Mesendoderm (in vitro differentiated cells): ENCODE results near the gene TAF1B.

Experiments used
- DNase-seq: peaks from one replicate; pipeline ENCODE4 v3.0.0; 2013
- H2AK5ac ChIP-seq: 2 replicates; pipeline ENCODE4 v1.6.1; 2013; ENCODE audit warnings: low read length, inconsistent platforms
- H2BK120ac ChIP-seq: 2 replicates; pipeline ENCODE4 v1.6.1; 2013; ENCODE audit warnings: low read depth, mild to moderate bottlenecking, low read length, moderate library complexity, mixed read lengths
- H2BK15ac ChIP-seq: replicated peaks from 2 replicates; pipeline ENCODE4 v1.6.1; 2013; ENCODE audit warnings: low read depth, mild to moderate bottlenecking, moderate library complexity
- H2BK5ac ChIP-seq: 2 replicates; pipeline ENCODE4 v1.6.1; 2013; ENCODE audit warnings: low read length, inconsistent platforms
- H3K18ac ChIP-seq: 2 replicates; pipeline ENCODE4 v1.6.1; 2013; ENCODE audit warnings: mild to moderate bottlenecking, low read length, mixed read lengths
- H3K23ac ChIP-seq: one replicate; pipeline ENCODE4 v1.6.1; 2013; ENCODE audit warnings: low read length
- H3K27ac ChIP-seq: 2 replicates; pipeline ENCODE4 v1.5.1; 2013; ENCODE audit warnings: low read depth, mild to moderate bottlenecking, inconsistent platforms, low read length, moderate library complexity
- H3K27me3 ChIP-seq: 2 replicates; pipeline ENCODE4 v1.6.1; 2013; ENCODE audit warnings: low read length, control low read depth, mild to moderate bottlenecking, inconsistent platforms; ENCODE audit not compliant: insufficient read depth, poor library complexity
- H3K36me3 ChIP-seq: 2 replicates; pipeline ENCODE4 v1.6.1; 2013; ENCODE audit warnings: low read length, inconsistent platforms; ENCODE audit not compliant: control insufficient read depth, insufficient read depth
- H3K4ac ChIP-seq: one replicate; pipeline ENCODE4 v1.6.1; 2013; ENCODE audit warnings: low read depth, mild to moderate bottlenecking, low read length, moderate library complexity
- H3K4me1 ChIP-seq: 2 replicates; pipeline ENCODE4 v1.6.1; 2013; ENCODE audit warnings: low read depth, low read length, inconsistent platforms; ENCODE audit not compliant: control insufficient read depth
- H3K4me2 ChIP-seq: 2 replicates; pipeline ENCODE4 v1.6.1; 2013; ENCODE audit warnings: low read length
- H3K4me3 ChIP-seq: 2 replicates; pipeline ENCODE4 v1.5.1; 2013; ENCODE audit warnings: mild to moderate bottlenecking, low read length
- H3K56ac ChIP-seq: one replicate; pipeline ENCODE4 v1.6.1; 2013; ENCODE audit warnings: low read length
- H3K79me1 ChIP-seq: 2 replicates; pipeline ENCODE4 v1.6.1; 2013; ENCODE audit warnings: low read length, inconsistent platforms
- H3K79me2 ChIP-seq: 2 replicates; pipeline ENCODE4 v1.6.1; 2013; ENCODE audit warnings: mild to moderate bottlenecking, low read length; ENCODE audit not compliant: control insufficient read depth, insufficient read depth
- H3K9ac ChIP-seq: 2 replicates; pipeline ENCODE4 v1.6.1; 2013; ENCODE audit warnings: low read length, inconsistent platforms
- H4K5ac ChIP-seq: one replicate; pipeline ENCODE4 v1.6.1; 2013; ENCODE audit warnings: low read length
- H4K8ac ChIP-seq: one replicate; pipeline ENCODE4 v1.6.1; 2013; ENCODE audit warnings: low read depth, mild to moderate bottlenecking, control low read depth, low read length, moderate library complexity
- WGBS: extraction: QIAGEN DNeasy Blood & Tissue Kit; methylation state at CpG from one replicate; pipeline ENCODE4 v1.1.7; 2013; ENCODE audit warnings: low lambda C conversion rate, missing lambda C conversion rate; ENCODE audit not compliant: insufficient coverage; ENCODE audit errors: extremely low coverage; 5-methylcytosine and 5-hydroxymethylcytosine counted together

Gene TAF1B

GRCh38 chr2:9975328-9975727, 132.1 kb downstream of the TAF1B start:
- no peak overlapping the region for H2BK15ac ChIP-seq
- DNase-seq: no peak
- H3K4me1 ChIP-seq: no peaks in the 10 kb centered on the region
- H3K23ac ChIP-seq: no peak overlapping the region
- H3K4me2 ChIP-seq: no peak overlapping the region
- WGBS: no CpG with 5 or more reads among the region's 10 CpGs
- H3K79me1 ChIP-seq: no peaks in the 10 kb centered on the region
- no peak overlapping the region for H2BK5ac ChIP-seq
- no peak overlapping the region for H4K5ac ChIP-seq
- no peaks in the 10 kb centered on the region for H3K79me2 ChIP-seq
- H3K27me3 ChIP-seq: no peaks in the 10 kb centered on the region
- H2AK5ac ChIP-seq: no peak overlapping the region
- no peak overlapping the region for H3K56ac ChIP-seq
- H3K4ac ChIP-seq: no peak overlapping the region
- no peak overlapping the region for H3K9ac ChIP-seq
- no peak overlapping the region for H2BK120ac ChIP-seq
- H3K4me3 ChIP-seq: no peak overlapping the region
- H3K27ac ChIP-seq: no peak overlapping the region
- H4K8ac ChIP-seq: no peak overlapping the region
- no peak overlapping the region for H3K18ac ChIP-seq
- no peaks in the 10 kb centered on the region for H3K36me3 ChIP-seq

- no peak overlapping the region for H3K4ac ChIP-seq
- no peak overlapping the region for H2BK5ac ChIP-seq
- DNase-seq: no peak
- no peak overlapping the region for H2BK15ac ChIP-seq
- no peak overlapping the region for H2BK120ac ChIP-seq
- no peak overlapping the region for H3K4me3 ChIP-seq
- no peak overlapping the region for H3K23ac ChIP-seq
- no peak overlapping the region for H2AK5ac ChIP-seq
- H3K36me3 ChIP-seq: no peaks in the 10 kb centered on the region
- H3K18ac ChIP-seq: no peak overlapping the region
- no peak overlapping the region for H3K56ac ChIP-seq
- H3K27me3 ChIP-seq: no peaks in the 10 kb centered on the region
- no peaks in the 10 kb centered on the region for H3K4me1 ChIP-seq
- WGBS: no CpG with 5 or more reads among the region's 9 CpGs
- no peak overlapping the region for H4K5ac ChIP-seq
- H3K79me2 ChIP-seq: no peaks in the 10 kb centered on the region
- no peaks in the 10 kb centered on the region for H3K79me1 ChIP-seq
- no peak overlapping the region for H3K9ac ChIP-seq
- H4K8ac ChIP-seq: no peak overlapping the region
- H3K27ac ChIP-seq: no peak overlapping the region
- no peak overlapping the region for H3K4me2 ChIP-seq
Measured at GRCh38 chr2:9975805-9976447, 132.7 kb downstream of the TAF1B start.

GRCh38 chr2:9979977-9980376, 136.7 kb downstream of the TAF1B start:
- no peak overlapping the region for H3K56ac ChIP-seq
- no peak overlapping the region for H3K4me2 ChIP-seq
- H2BK15ac ChIP-seq: no peak overlapping the region
- no peak overlapping the region for H3K4me3 ChIP-seq
- H2AK5ac ChIP-seq: no peak overlapping the region
- H3K27me3 ChIP-seq: no peaks in the 10 kb centered on the region
- no peak overlapping the region for H3K27ac ChIP-seq
- WGBS: no CpG with 5 or more reads among the region's 6 CpGs
- H3K79me2 ChIP-seq: no peaks in the 10 kb centered on the region
- no peak overlapping the region for H4K5ac ChIP-seq
- H3K4me1 ChIP-seq: no peaks in the 10 kb centered on the region
- no peak overlapping the region for H4K8ac ChIP-seq
- no peak overlapping the region for H2BK120ac ChIP-seq
- no peak overlapping the region for H3K23ac ChIP-seq
- no peak overlapping the region for H3K9ac ChIP-seq
- no peak overlapping the region for H3K18ac ChIP-seq
- DNase-seq: no peak
- no peaks in the 10 kb centered on the region for H3K36me3 ChIP-seq
- no peak overlapping the region for H3K4ac ChIP-seq
- no peaks in the 10 kb centered on the region for H3K79me1 ChIP-seq
- H2BK5ac ChIP-seq: no peak overlapping the region

GRCh38 chr2:9980520-9980919, 137.2 kb downstream of the TAF1B start:
- Histone ChIP-seq H3K79me2 (no peaks in the 10 kb centered on the region), H3K4me2 (no peak overlapping the region), H4K8ac (no peak overlapping the region), H3K36me3 (no peaks in the 10 kb centered on the region), H3K27ac (no peak overlapping the region), H2AK5ac (no peak overlapping the region), H3K4ac (no peak overlapping the region), H3K4me1 (no peaks in the 10 kb centered on the region), H4K5ac (no peak overlapping the region), H3K4me3 (no peak overlapping the region), H3K56ac (no peak overlapping the region), H3K9ac (no peak overlapping the region), H3K79me1 (no peaks in the 10 kb centered on the region), H3K27me3 (no peaks in the 10 kb centered on the region), H2BK5ac (no peak overlapping the region), H3K18ac (no peak overlapping the region), H2BK15ac (no peak overlapping the region), H2BK120ac (no peak overlapping the region), H3K23ac (no peak overlapping the region)
- WGBS: no CpG with 5 or more reads among the region's 2 CpGs
- no peak for DNase-seq

- no peaks in the 10 kb centered on the region for H3K36me3 ChIP-seq
- no peaks in the 10 kb centered on the region for H3K79me2 ChIP-seq
- 100% methylated on average over 1 of the region's 3 CpGs for WGBS
- no peak overlapping the region for H2BK120ac ChIP-seq
- H3K9ac ChIP-seq: no peak overlapping the region
- no peaks in the 10 kb centered on the region for H3K4me1 ChIP-seq
- H2BK5ac ChIP-seq: no peak overlapping the region
- no peak overlapping the region for H3K4me3 ChIP-seq
- H3K56ac ChIP-seq: no peak overlapping the region
- no peak overlapping the region for H4K5ac ChIP-seq
- no peak overlapping the region for H2BK15ac ChIP-seq
- H3K18ac ChIP-seq: no peak overlapping the region
- no peak overlapping the region for H3K4me2 ChIP-seq
- no peak overlapping the region for H2AK5ac ChIP-seq
- no peaks in the 10 kb centered on the region for H3K27me3 ChIP-seq
- no peak overlapping the region for H4K8ac ChIP-seq
- H3K79me1 ChIP-seq: no peaks in the 10 kb centered on the region
- no peak overlapping the region for H3K27ac ChIP-seq
- H3K4ac ChIP-seq: no peak overlapping the region
- H3K23ac ChIP-seq: no peak overlapping the region
- DNase-seq: no peak
Measured at GRCh38 chr2:9981655-9982054, 138.4 kb downstream of the TAF1B start.

- Histone ChIP-seq H2BK5ac (no peak overlapping the region), H3K4me2 (no peak overlapping the region), H2AK5ac (no peak overlapping the region), H3K4me1 (no peaks in the 10 kb centered on the region), H3K4me3 (no peak overlapping the region), H4K8ac (no peak overlapping the region), H3K4ac (no peak overlapping the region), H2BK15ac (no peak overlapping the region), H3K27ac (no peak overlapping the region), H3K79me1 (no peaks in the 10 kb centered on the region), H2BK120ac (no peak overlapping the region), H3K27me3 (no peaks in the 10 kb centered on the region), H3K36me3 (no peaks in the 10 kb centered on the region), H4K5ac (no peak overlapping the region), H3K9ac (no peak overlapping the region), H3K56ac (no peak overlapping the region), H3K18ac (no peak overlapping the region), H3K23ac (no peak overlapping the region), H3K79me2 (no peaks in the 10 kb centered on the region)
- no peak for DNase-seq
- no CpG with 5 or more reads among the region's 8 CpGs for WGBS
Measured at GRCh38 chr2:9982248-9982647, 139.0 kb downstream of the TAF1B start.
